K562 (cell line): ENCODE data around the gene OR2F1. TPM values are rescaled to one million over a fixed set of nuclear protein-coding genes. Genes with fewer than 3 reads are reported as not detected.

Experiments used
- CEBPG ChIP-seq, 3 experiments: fragments of 200-800 bp in 1 of 3; sonication (Bioruptor generic) in 1 of 3; sonication (generic) in 1 of 3; formaldehyde crosslinking in 1 of 3; IDR thresholded peaks in 2 of 3; conservative IDR thresholded peaks in 1 of 3; 2 replicates each; pipeline versions ENCODE4 v1.6.1 to v1.8.0; 2016 to 2022; ENCODE audit warnings: missing compliant biosample characterization in 2 of 3, missing genetic modification characterization in 2 of 3, mild to moderate bottlenecking in 1 of 3, missing genetic modification reagents in 1 of 3
- KDM5B ChIP-seq: fragments of 200-600 bp; sonication (generic); IDR thresholded peaks from 2 replicates; pipeline ENCODE4 v1.6.1; 2012; ENCODE audit warnings: low read depth, mild to moderate bottlenecking, moderate library complexity, low read length, control low read depth, inconsistent platforms; ENCODE audit not compliant: insufficient replicate concordance
- L3MBTL2 ChIP-seq: fragments of 450-650 bp; IDR thresholded peaks from 2 replicates; pipeline ENCODE4 v1.6.1; 2016; ENCODE audit warnings: mild to moderate bottlenecking, moderate library complexity
- MAFF ChIP-seq: IDR thresholded peaks from 2 replicates; pipeline ENCODE4 v1.6.1; 2012; ENCODE audit warnings: low read length, improper control_type of control experiment
- SMARCE1 ChIP-seq: fragments of 450-650 bp; IDR thresholded peaks from 2 replicates; pipeline ENCODE4 v1.7.1; 2016; ENCODE audit warnings: mild to moderate bottlenecking
- ZC3H8 ChIP-seq: fragments of 450-650 bp; IDR thresholded peaks from 2 replicates; pipeline ENCODE4 v1.6.1; 2017
- polyA plus RNA-seq, 8 experiments: library from polyadenylated mRNA; depleted of rRNA in 4 of 8; stranded (reverse) in 5 of 8; unstranded in 3 of 8; fragments of >200 nt; fragmentation: Nextera tagmentation in 2 of 8; fragmentation: Illumina TruSeq in 1 of 8; extraction: Ambion mirVana in 2 of 8; extraction: Trizol in 1 of 8; gene quantifications; 2 replicates each; pipeline versions ENCODE4 v1.2.1 to v1.2.3, GENCODE V29; 2011 to 2014; ENCODE audit warnings: inconsistent platforms in 1 of 8, missing spikeins in 1 of 8
- total RNA-seq, 7 experiments: library from RNA; depleted of rRNA in 6 of 7; stranded (reverse); fragments of >200 nt in 6 of 7; fragmentation: Illumina TruSeq in 2 of 7; extraction: Trizol in 2 of 7; gene quantifications; 2 replicates each; pipeline versions ENCODE4 v1.2.1 to v1.2.3, GENCODE V29; 2011 to 2021; ENCODE audit warnings: low replicate concordance in 1 of 7
- TF ChIP-seq, protein P1 (sequence below): fragments of 450-650 bp; IDR thresholded peaks from 2 replicates; pipeline ENCODE4 v1.6.1; 2016; ENCODE audit warnings: mild to moderate bottlenecking, moderate library complexity
- TF ChIP-seq, protein P2 (sequence below): IDR thresholded peaks from 2 replicates; pipeline ENCODE4 v1.6.1; 2016; ENCODE audit warnings: missing genetic modification characterization, missing compliant biosample characterization
- TF ChIP-seq, protein P3 (sequence below): fragments of 250-450 bp; sonication (Bioruptor Pico); IDR thresholded peaks from 2 replicates; pipeline ENCODE4 v1.5.0; 2021; ENCODE audit warnings: mild to moderate bottlenecking, moderate library complexity

Gene OR2F1
- total and polyA plus RNA-seq, 9 of the 15 experiments (the other 6 are each of a cell fraction or from before 2014, with no cell fraction given): not detected

DNA sequence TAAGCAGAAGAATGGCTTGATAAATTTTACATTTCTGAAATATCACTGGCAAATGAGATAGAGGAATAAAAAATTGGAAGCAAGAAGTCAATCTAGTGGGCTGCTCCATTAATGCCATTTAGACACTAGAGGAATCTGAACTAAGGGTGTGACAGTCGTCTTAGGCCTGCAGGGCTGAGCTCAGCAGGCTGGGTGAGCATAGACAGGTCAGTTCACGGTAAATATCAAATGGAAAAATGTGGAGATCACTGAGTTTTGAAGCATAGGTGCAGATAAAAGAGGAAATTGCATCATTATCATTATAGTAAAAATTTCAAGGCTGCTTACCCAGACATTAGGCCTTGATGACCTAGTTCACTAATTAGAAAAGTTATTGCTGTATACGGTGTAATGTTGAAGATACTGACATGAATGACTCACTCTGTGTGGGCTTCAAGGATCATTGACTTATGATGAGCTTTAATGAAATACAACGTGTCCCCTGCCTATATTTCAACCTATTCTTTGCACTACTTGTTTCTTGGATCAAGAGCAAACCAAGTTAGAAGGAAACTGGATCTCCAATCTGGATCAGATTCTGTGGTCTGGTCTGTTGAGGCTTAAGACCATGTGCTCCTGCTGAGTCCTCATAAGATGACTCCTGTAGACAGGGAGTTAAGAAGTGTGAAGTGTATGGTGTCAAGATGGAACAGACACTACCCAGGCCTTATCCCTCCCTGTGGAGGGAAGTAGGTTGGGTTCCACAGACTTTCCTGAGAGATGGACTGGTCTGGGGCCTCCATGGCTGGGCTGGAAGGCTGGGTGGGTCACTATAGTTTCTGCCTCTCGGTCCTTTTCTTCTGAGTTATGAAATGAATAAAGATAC, 16.0 kb upstream of the OR2F1 start (continued):
- TF ChIP-seq, protein P1, sequence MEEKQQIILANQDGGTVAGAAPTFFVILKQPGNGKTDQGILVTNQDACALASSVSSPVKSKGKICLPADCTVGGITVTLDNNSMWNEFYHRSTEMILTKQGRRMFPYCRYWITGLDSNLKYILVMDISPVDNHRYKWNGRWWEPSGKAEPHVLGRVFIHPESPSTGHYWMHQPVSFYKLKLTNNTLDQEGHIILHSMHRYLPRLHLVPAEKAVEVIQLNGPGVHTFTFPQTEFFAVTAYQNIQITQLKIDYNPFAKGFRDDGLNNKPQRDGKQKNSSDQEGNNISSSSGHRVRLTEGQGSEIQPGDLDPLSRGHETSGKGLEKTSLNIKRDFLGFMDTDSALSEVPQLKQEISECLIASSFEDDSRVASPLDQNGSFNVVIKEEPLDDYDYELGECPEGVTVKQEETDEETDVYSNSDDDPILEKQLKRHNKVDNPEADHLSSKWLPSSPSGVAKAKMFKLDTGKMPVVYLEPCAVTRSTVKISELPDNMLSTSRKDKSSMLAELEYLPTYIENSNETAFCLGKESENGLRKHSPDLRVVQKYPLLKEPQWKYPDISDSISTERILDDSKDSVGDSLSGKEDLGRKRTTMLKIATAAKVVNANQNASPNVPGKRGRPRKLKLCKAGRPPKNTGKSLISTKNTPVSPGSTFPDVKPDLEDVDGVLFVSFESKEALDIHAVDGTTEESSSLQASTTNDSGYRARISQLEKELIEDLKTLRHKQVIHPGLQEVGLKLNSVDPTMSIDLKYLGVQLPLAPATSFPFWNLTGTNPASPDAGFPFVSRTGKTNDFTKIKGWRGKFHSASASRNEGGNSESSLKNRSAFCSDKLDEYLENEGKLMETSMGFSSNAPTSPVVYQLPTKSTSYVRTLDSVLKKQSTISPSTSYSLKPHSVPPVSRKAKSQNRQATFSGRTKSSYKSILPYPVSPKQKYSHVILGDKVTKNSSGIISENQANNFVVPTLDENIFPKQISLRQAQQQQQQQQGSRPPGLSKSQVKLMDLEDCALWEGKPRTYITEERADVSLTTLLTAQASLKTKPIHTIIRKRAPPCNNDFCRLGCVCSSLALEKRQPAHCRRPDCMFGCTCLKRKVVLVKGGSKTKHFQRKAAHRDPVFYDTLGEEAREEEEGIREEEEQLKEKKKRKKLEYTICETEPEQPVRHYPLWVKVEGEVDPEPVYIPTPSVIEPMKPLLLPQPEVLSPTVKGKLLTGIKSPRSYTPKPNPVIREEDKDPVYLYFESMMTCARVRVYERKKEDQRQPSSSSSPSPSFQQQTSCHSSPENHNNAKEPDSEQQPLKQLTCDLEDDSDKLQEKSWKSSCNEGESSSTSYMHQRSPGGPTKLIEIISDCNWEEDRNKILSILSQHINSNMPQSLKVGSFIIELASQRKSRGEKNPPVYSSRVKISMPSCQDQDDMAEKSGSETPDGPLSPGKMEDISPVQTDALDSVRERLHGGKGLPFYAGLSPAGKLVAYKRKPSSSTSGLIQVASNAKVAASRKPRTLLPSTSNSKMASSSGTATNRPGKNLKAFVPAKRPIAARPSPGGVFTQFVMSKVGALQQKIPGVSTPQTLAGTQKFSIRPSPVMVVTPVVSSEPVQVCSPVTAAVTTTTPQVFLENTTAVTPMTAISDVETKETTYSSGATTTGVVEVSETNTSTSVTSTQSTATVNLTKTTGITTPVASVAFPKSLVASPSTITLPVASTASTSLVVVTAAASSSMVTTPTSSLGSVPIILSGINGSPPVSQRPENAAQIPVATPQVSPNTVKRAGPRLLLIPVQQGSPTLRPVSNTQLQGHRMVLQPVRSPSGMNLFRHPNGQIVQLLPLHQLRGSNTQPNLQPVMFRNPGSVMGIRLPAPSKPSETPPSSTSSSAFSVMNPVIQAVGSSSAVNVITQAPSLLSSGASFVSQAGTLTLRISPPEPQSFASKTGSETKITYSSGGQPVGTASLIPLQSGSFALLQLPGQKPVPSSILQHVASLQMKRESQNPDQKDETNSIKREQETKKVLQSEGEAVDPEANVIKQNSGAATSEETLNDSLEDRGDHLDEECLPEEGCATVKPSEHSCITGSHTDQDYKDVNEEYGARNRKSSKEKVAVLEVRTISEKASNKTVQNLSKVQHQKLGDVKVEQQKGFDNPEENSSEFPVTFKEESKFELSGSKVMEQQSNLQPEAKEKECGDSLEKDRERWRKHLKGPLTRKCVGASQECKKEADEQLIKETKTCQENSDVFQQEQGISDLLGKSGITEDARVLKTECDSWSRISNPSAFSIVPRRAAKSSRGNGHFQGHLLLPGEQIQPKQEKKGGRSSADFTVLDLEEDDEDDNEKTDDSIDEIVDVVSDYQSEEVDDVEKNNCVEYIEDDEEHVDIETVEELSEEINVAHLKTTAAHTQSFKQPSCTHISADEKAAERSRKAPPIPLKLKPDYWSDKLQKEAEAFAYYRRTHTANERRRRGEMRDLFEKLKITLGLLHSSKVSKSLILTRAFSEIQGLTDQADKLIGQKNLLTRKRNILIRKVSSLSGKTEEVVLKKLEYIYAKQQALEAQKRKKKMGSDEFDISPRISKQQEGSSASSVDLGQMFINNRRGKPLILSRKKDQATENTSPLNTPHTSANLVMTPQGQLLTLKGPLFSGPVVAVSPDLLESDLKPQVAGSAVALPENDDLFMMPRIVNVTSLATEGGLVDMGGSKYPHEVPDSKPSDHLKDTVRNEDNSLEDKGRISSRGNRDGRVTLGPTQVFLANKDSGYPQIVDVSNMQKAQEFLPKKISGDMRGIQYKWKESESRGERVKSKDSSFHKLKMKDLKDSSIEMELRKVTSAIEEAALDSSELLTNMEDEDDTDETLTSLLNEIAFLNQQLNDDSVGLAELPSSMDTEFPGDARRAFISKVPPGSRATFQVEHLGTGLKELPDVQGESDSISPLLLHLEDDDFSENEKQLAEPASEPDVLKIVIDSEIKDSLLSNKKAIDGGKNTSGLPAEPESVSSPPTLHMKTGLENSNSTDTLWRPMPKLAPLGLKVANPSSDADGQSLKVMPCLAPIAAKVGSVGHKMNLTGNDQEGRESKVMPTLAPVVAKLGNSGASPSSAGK: peak; percentile 44; the same call in 1 of the 2 replicates
- no peak for TF ChIP-seq SMARCE1
- TF ChIP-seq, protein P2, sequence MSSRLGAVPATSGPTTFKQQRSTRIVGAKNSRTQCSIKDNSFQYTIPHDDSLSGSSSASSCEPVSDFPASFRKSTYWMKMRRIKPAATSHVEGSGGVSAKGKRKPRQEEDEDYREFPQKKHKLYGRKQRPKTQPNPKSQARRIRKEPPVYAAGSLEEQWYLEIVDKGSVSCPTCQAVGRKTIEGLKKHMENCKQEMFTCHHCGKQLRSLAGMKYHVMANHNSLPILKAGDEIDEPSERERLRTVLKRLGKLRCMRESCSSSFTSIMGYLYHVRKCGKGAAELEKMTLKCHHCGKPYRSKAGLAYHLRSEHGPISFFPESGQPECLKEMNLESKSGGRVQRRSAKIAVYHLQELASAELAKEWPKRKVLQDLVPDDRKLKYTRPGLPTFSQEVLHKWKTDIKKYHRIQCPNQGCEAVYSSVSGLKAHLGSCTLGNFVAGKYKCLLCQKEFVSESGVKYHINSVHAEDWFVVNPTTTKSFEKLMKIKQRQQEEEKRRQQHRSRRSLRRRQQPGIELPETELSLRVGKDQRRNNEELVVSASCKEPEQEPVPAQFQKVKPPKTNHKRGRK (tag): no peak
- no peak for TF ChIP-seq ZC3H8
- TF ChIP-seq L3MBTL2: peak; percentile 25
- no peak for TF ChIP-seq CEBPG (CRISPR knock-in tag; IDR thresholded peaks at IDR 0.05)
- peak; percentile 44 to 50; a peak in 2 of 4 replicates for TF ChIP-seq CEBPG (tag; conservative IDR thresholded peaks at IDR 0.05 in 1 of 2, IDR thresholded peaks at IDR 0.05 in 1 of 2)
- TF ChIP-seq, protein P3, sequence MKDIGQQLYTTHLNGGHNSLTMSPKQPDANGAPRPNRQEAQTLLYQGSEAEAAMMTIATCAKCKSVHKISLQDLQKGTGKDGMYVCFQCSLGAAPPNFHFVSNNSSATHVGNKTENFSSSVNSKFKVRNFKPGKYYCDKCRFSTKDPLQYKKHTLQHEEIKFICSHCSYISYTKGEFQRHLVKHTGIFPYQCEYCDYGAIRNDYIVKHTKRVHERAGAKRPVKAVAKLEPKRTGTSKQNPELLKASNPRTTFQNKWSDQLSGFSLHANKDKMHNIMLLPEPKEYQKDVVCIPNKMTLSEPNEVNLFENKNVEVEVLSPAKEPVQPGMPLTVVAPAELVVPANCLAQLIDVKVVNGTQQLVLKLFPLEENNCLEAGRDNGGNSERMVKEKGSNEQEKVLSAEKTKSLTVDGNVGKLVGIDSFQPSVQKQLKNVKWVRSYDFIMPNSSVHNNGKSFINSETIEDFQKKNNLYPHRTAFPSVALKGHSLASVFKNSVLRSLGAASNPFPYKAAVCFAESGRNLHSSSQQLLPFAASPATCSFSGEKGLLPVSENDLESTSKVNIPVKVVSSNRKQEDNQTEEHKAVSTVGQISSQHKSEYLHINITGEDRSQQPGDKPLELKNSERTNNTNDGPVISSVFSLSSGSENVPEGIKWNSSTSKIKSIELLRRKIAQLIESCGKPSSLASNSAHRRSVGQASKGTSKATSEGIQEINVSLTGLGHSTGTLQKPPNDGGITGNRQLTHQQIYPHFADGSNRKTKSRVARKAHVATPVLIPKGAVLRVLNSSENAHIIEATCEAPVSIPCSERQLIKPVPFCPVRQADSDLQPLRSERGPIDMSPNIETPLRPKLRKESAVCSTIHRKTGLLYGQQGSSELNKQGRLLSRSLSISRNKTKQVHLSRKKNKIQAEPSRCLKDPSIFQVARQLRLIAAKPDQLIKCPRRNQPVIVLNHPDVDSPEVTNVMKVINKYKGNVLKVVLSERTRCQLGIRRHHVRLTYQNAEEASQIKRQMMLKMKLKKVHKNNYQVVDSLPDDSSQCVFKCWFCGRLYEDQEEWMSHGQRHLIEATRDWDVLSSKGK (CRISPR knock-in tag): no peak
- no peak for TF ChIP-seq MAFF
- TF ChIP-seq KDM5B: no peak
